ENCODE data around the gene LCN15.

DNA sequence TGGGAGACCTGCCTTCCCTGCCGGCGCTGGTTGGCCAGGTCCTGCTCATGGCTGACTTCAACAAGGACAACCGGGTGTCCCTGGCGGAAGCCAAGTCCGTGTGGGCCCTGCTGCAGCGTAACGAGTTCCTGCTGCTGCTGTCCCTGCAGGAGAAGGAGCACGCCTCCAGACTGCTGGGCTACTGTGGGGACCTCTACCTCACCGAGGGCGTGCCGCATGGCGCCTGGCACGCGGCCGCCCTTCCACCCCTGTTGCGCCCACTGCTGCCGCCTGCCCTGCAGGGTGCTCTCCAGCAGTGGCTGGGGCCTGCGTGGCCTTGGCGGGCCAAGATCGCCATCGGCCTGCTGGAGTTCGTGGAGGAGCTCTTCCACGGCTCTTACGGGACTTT, 41.4 kb downstream of the LCN15 start:
- TF ChIP-seq, protein P1, sequence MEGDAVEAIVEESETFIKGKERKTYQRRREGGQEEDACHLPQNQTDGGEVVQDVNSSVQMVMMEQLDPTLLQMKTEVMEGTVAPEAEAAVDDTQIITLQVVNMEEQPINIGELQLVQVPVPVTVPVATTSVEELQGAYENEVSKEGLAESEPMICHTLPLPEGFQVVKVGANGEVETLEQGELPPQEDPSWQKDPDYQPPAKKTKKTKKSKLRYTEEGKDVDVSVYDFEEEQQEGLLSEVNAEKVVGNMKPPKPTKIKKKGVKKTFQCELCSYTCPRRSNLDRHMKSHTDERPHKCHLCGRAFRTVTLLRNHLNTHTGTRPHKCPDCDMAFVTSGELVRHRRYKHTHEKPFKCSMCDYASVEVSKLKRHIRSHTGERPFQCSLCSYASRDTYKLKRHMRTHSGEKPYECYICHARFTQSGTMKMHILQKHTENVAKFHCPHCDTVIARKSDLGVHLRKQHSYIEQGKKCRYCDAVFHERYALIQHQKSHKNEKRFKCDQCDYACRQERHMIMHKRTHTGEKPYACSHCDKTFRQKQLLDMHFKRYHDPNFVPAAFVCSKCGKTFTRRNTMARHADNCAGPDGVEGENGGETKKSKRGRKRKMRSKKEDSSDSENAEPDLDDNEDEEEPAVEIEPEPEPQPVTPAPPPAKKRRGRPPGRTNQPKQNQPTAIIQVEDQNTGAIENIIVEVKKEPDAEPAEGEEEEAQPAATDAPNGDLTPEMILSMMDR (IDR thresholded peaks at IDR 0.05; ENCODE audit: insufficient read depth, low read length, poor library complexity, severe bottlenecking), result no peak
- no peak for TF ChIP-seq EZH2phosphoT487 (conservative IDR thresholded peaks at IDR 0.05; ENCODE audit: low read length)
